SK-N-SH (cell line): ENCODE measurements around the gene WDR33. TPM values are rescaled to one million over a fixed set of nuclear protein-coding genes. Genes with fewer than 3 reads are reported as not detected.

Experiments
- CTCF ChIA-PET: fragments of 300-600, 350-600 bp; formaldehyde crosslinking; extraction: SDS; loops from one replicate; lab custom pipeline; 2021; lab: Yijun Ruan, JAX
- POLR2A ChIA-PET: fragments of 350-600 bp; sonication (Branson Sonifier 250); formaldehyde crosslinking; extraction: SDS; loops from one replicate; lab custom pipeline; 2020; ENCODE audit warnings: antibody characterized with exemption, inconsistent platforms; lab: Yijun Ruan, JAX
- DNase-seq: peaks from one replicate; pipeline ENCODE4 v3.0.0; 2012
- H2AFZ ChIP-seq: fragments of 200-600 bp; sonication (generic); 2 replicates; pipeline ENCODE4 v1.8.1; 2016; ENCODE audit warnings: antibody characterized with exemption, mild to moderate bottlenecking, low read depth
- H3F3A ChIP-seq: fragments of 200-600 bp; sonication (generic); replicated peaks from 2 replicates; pipeline ENCODE3; 2016; ENCODE audit warnings: antibody characterized with exemption, mild to moderate bottlenecking; ENCODE audit not compliant: insufficient read depth
- H3K27ac ChIP-seq, 2 experiments: fragments of 200-500 bp in 1 of 2; fragments of 200-600 bp in 1 of 2; sonication (Bioruptor generic) in 1 of 2; sonication (generic), shearing (Covaris generic) in 1 of 2; 2 replicates each; pipeline versions ENCODE4 v1.5.1 to v1.6.1; 2014 to 2016; ENCODE audit warnings: low read depth in 2 of 2, inconsistent platforms in 1 of 2, low read length in 1 of 2, mild to moderate bottlenecking in 1 of 2, mixed read lengths in 1 of 2
- H3K27me3 ChIP-seq: fragments of 200-600 bp; sonication (generic), shearing (Covaris generic); 2 replicates; pipeline ENCODE4 v1.6.1; 2016; ENCODE audit warnings: mixed run types; ENCODE audit not compliant: insufficient read depth
- H3K36me3 ChIP-seq, 2 experiments: fragments of 200-500 bp in 1 of 2; fragments of 200-600 bp in 1 of 2; sonication (Bioruptor generic) in 1 of 2; sonication (generic) in 1 of 2; replicated peaks in 1 of 2; 2 replicates each; pipeline versions ENCODE3 to v1.5.1; 2014 to 2016; ENCODE audit warnings: low read length in 1 of 2, mild to moderate bottlenecking in 1 of 2; ENCODE audit not compliant: insufficient read depth in 2 of 2, control insufficient read depth in 1 of 2
- H3K4me1 ChIP-seq, 2 experiments: fragments of 200-500 bp in 1 of 2; fragments of 200-600 bp in 1 of 2; sonication (Bioruptor generic) in 1 of 2; sonication (generic), shearing (Covaris generic) in 1 of 2; 2 replicates each; pipeline versions ENCODE4 v1.5.1 to v1.6.1; 2014 to 2016; ENCODE audit warnings: low read depth in 1 of 2, low read length in 1 of 2, mixed run types in 1 of 2; ENCODE audit not compliant: insufficient read depth in 2 of 2, control insufficient read depth in 1 of 2
- H3K4me2 ChIP-seq: fragments of 200-600 bp; sonication (generic), shearing (Covaris generic); 2 replicates; pipeline ENCODE4 v1.6.1; 2017; ENCODE audit warnings: mixed run types
- H3K4me3 ChIP-seq, 2 experiments: fragments of 200-500 bp in 1 of 2; fragments of 200-600 bp in 1 of 2; sonication (Bioruptor generic) in 1 of 2; sonication (generic), shearing (Covaris generic) in 1 of 2; 2 replicates each; pipeline versions ENCODE4 v1.5.1 to v1.8.1; 2014 to 2016; ENCODE audit warnings: low read depth in 2 of 2, inconsistent platforms in 1 of 2, low read length in 1 of 2, mild to moderate bottlenecking in 1 of 2, mixed read lengths in 1 of 2, moderate library complexity in 1 of 2
- H3K79me2 ChIP-seq: fragments of 200-600 bp; sonication (generic); 2 replicates; pipeline ENCODE4 v1.8.1; 2017; ENCODE audit warnings: mild to moderate bottlenecking; ENCODE audit not compliant: insufficient read depth
- H3K9ac ChIP-seq: fragments of 200-600 bp; sonication (generic); 2 replicates; pipeline ENCODE4 v1.6.1; 2017; ENCODE audit warnings: mixed run types
- H3K9me2 ChIP-seq: fragments of 200-600 bp; sonication (generic); 2 replicates; pipeline ENCODE4 v1.6.1; 2017; ENCODE audit warnings: mixed run types
- H3K9me3 ChIP-seq: fragments of 200-600 bp; sonication (generic); 2 replicates; pipeline ENCODE4 v1.6.1; 2017; ENCODE audit warnings: mixed run types, mild to moderate bottlenecking, moderate library complexity
- H4K20me1 ChIP-seq: fragments of 200-600 bp; sonication (generic); 2 replicates; pipeline ENCODE4 v1.6.1; 2017; ENCODE audit warnings: mild to moderate bottlenecking, mixed run types; ENCODE audit not compliant: insufficient read depth
- ELF1 ChIP-seq: IDR thresholded peaks from 2 replicates; pipeline ENCODE4 v1.4.0; 2012
- FOSL2 ChIP-seq: IDR thresholded peaks from 2 replicates; pipeline ENCODE4 v1.4.0; 2012; ENCODE audit warnings: low read depth, mild to moderate bottlenecking, moderate library complexity, borderline replicate concordance
- FOXM1 ChIP-seq: IDR thresholded peaks from 2 replicates; pipeline ENCODE4 v1.4.0; 2012; ENCODE audit warnings: low read depth, mild to moderate bottlenecking
- GABPA ChIP-seq: IDR thresholded peaks from 2 replicates; pipeline ENCODE4 v1.4.0; 2012; ENCODE audit warnings: low read depth, mild to moderate bottlenecking
- GATA2 ChIP-seq: sonication (generic); formaldehyde crosslinking; IDR thresholded peaks from 2 replicates; pipeline ENCODE4 v1.5.0; 2020; ENCODE audit warnings: mild to moderate bottlenecking, missing genetic modification reagents
- JUND ChIP-seq: IDR thresholded peaks from 2 replicates; pipeline ENCODE4 v1.4.0; 2012
- MEF2A ChIP-seq: IDR thresholded peaks from 2 replicates; pipeline ENCODE4 v1.4.0; 2012; ENCODE audit warnings: low read depth, borderline replicate concordance
- MXI1 ChIP-seq: IDR thresholded peaks from 2 replicates; pipeline ENCODE4 v1.6.1; 2012; ENCODE audit warnings: mild to moderate bottlenecking, low read depth, low read length, improper control_type of control experiment
- NFIC ChIP-seq: IDR thresholded peaks from 2 replicates; pipeline ENCODE4 v1.4.0; 2012; ENCODE audit warnings: borderline replicate concordance
- SIN3A ChIP-seq: IDR thresholded peaks from 2 replicates; pipeline ENCODE4 v1.6.1; 2012; ENCODE audit warnings: low read depth, mild to moderate bottlenecking, low read length, moderate library complexity, borderline replicate concordance
- SMC3 ChIP-seq: IDR thresholded peaks from 2 replicates; pipeline ENCODE4 v1.6.1; 2012; ENCODE audit warnings: low read depth, low read length, improper control_type of control experiment
- TEAD4 ChIP-seq: IDR thresholded peaks from 2 replicates; pipeline ENCODE4 v1.4.0; 2012; ENCODE audit warnings: mild to moderate bottlenecking, borderline replicate concordance; ENCODE audit not compliant: insufficient read depth
- YY1 ChIP-seq: IDR thresholded peaks from 2 replicates; pipeline ENCODE4 v1.4.0; 2012; ENCODE audit warnings: low read depth, mild to moderate bottlenecking
- WGBS: methylation state at CpG from one replicate; pipeline ENCODE4 v1.1.6; 2017; ENCODE audit warnings: low lambda C conversion rate; 5-methylcytosine and 5-hydroxymethylcytosine counted together
- polyA plus RNA-seq, 3 experiments: library from polyadenylated mRNA; depleted of rRNA; stranded (reverse); fragments of >200 nt; gene quantifications; 2 replicates each; pipeline ENCODE4 v1.2.3, GENCODE V29; 2012
- TF ChIP-seq, protein P1 (sequence below): IDR thresholded peaks from 2 replicates; pipeline ENCODE4 v1.4.0; 2012; ENCODE audit warnings: low read depth
- TF ChIP-seq, protein P2 (sequence below): fragments of 150-350 bp; IDR thresholded peaks from 2 replicates; pipeline ENCODE4 v1.6.1; 2017; ENCODE audit warnings: antibody characterized with exemption, low read length, low read depth, borderline replicate concordance
- TF ChIP-seq, protein P3 (sequence below): IDR thresholded peaks from 2 replicates; pipeline ENCODE4; 2012
- TF ChIP-seq, protein P4 (sequence below): IDR thresholded peaks from 2 replicates; pipeline ENCODE4 v1.6.1; 2012; ENCODE audit warnings: mild to moderate bottlenecking, low read depth, low read length, moderate library complexity
- TF ChIP-seq, protein P5 (sequence below): fragments of 150-350 bp; IDR thresholded peaks from 2 replicates; pipeline ENCODE4 v1.6.1; 2016; ENCODE audit warnings: mild to moderate bottlenecking, low read depth, low read length

Gene WDR33
- polyA plus RNA-seq, 1 of the 3 experiments (the other 2 are of a cell fraction) = 12.4 TPM

DNA sequence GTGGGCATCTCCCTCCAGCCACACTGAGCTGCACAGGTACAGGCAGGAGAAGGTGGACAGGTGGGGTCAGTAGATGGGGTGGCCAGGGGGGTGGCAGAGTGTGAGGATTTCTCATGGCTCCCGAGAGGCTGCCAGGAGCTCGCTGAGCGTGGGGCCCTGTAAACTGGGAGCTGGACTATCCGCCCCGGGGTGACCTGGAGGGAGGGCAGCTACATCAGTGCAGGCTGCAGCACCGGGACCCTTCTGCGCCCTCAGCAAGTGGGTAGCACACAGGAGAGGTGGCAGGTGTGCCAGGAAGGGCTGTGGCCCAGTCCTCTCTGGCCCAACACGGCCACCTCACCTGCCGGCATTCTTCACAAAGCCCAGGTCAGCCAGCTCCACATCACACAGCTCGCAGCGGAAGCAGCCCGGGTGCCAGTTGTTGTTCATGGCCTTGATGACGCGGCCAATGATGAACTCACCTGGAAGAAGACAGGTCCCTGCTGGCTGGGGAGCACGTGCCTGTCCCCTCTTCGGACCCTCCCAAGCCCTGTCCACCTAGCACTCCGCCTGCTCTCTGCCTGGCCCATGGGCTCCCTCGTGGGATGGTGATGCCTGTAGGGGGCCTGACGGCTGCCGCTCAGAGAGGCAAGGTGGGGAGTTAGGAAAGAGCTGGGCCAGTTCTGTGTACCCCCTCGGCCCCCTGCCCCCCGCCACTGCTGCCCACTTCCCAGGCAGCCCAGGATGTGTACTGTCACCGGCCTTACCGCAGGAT lies 156.7 kb downstream of the WDR33 start:
- Histone ChIP-seq H3K4me3 (no peak overlapping the region), H3K4me1 (peaks cover 0 to 57% of the 10 kb centered on the region in 2 experiments; a peak in 1 of 4 replicates), H4K20me1 (no peaks in the 10 kb centered on the region), H2AFZ (no peak overlapping the region), H3K27me3 (no peaks in the 10 kb centered on the region), H3K9ac (no peak overlapping the region), H3K79me2 (no peaks in the 10 kb centered on the region), H3K27ac (no peak overlapping the region), H3K4me2 (no peak overlapping the region), H3K36me3 (no peaks in the 10 kb centered on the region), H3K9me2 (no peaks in the 10 kb centered on the region), H3K9me3 (no peaks in the 10 kb centered on the region), H3F3A (no peaks in the 10 kb centered on the region)
- ChIA-PET CTCF (interaction anchor here (1.4 to 2.2 kb wide), 4 partner anchors 21 to 128 kb away, joined by 3 to 9 read pairs (median 6); partner anchors contain the start of genes IWS1 and LIMS2), POLR2A (no interaction called here)
- TF ChIP-seq NFIC (no peak), TEAD4 (no peak), GABPA (no peak), MEF2A (no peak), FOXM1 (no peak), FOSL2 (no peak), ELF1 (no peak), MXI1 (no peak), GATA2 (CRISPR knock-in tag) (no peak), SIN3A (no peak), JUND (no peak), YY1 (no peak), SMC3 (no peak)
- TF ChIP-seq, protein P1, sequence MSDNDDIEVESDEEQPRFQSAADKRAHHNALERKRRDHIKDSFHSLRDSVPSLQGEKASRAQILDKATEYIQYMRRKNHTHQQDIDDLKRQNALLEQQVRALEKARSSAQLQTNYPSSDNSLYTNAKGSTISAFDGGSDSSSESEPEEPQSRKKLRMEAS = no peak
- TF ChIP-seq, protein P2, sequence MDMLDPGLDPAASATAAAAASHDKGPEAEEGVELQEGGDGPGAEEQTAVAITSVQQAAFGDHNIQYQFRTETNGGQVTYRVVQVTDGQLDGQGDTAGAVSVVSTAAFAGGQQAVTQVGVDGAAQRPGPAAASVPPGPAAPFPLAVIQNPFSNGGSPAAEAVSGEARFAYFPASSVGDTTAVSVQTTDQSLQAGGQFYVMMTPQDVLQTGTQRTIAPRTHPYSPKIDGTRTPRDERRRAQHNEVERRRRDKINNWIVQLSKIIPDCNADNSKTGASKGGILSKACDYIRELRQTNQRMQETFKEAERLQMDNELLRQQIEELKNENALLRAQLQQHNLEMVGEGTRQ = no peak
- TF ChIP-seq, protein P3, sequence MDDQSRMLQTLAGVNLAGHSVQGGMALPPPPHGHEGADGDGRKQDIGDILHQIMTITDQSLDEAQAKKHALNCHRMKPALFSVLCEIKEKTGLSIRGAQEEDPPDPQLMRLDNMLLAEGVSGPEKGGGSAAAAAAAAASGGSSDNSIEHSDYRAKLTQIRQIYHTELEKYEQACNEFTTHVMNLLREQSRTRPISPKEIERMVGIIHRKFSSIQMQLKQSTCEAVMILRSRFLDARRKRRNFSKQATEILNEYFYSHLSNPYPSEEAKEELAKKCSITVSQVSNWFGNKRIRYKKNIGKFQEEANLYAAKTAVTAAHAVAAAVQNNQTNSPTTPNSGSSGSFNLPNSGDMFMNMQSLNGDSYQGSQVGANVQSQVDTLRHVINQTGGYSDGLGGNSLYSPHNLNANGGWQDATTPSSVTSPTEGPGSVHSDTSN = no peak
- TF ChIP-seq, protein P4, sequence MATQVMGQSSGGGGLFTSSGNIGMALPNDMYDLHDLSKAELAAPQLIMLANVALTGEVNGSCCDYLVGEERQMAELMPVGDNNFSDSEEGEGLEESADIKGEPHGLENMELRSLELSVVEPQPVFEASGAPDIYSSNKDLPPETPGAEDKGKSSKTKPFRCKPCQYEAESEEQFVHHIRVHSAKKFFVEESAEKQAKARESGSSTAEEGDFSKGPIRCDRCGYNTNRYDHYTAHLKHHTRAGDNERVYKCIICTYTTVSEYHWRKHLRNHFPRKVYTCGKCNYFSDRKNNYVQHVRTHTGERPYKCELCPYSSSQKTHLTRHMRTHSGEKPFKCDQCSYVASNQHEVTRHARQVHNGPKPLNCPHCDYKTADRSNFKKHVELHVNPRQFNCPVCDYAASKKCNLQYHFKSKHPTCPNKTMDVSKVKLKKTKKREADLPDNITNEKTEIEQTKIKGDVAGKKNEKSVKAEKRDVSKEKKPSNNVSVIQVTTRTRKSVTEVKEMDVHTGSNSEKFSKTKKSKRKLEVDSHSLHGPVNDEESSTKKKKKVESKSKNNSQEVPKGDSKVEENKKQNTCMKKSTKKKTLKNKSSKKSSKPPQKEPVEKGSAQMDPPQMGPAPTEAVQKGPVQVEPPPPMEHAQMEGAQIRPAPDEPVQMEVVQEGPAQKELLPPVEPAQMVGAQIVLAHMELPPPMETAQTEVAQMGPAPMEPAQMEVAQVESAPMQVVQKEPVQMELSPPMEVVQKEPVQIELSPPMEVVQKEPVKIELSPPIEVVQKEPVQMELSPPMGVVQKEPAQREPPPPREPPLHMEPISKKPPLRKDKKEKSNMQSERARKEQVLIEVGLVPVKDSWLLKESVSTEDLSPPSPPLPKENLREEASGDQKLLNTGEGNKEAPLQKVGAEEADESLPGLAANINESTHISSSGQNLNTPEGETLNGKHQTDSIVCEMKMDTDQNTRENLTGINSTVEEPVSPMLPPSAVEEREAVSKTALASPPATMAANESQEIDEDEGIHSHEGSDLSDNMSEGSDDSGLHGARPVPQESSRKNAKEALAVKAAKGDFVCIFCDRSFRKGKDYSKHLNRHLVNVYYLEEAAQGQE = no peak
- TF ChIP-seq, protein P5, sequence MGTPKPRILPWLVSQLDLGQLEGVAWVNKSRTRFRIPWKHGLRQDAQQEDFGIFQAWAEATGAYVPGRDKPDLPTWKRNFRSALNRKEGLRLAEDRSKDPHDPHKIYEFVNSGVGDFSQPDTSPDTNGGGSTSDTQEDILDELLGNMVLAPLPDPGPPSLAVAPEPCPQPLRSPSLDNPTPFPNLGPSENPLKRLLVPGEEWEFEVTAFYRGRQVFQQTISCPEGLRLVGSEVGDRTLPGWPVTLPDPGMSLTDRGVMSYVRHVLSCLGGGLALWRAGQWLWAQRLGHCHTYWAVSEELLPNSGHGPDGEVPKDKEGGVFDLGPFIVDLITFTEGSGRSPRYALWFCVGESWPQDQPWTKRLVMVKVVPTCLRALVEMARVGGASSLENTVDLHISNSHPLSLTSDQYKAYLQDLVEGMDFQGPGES = no peak
- DNase-seq = no peak
- WGBS = 67% methylated on average over 11 of the region's 24 CpGs
